ENCODE data around the gene ADGB. TPM values are rescaled to one million over a fixed set of nuclear protein-coding genes. Genes with fewer than 3 reads are reported as not detected.

Gene ADGB
- total and polyA plus RNA-seq, 9 of the 15 experiments (the other 6 are each of a cell fraction or from before 2014, with no cell fraction given) = not detected

DNA sequence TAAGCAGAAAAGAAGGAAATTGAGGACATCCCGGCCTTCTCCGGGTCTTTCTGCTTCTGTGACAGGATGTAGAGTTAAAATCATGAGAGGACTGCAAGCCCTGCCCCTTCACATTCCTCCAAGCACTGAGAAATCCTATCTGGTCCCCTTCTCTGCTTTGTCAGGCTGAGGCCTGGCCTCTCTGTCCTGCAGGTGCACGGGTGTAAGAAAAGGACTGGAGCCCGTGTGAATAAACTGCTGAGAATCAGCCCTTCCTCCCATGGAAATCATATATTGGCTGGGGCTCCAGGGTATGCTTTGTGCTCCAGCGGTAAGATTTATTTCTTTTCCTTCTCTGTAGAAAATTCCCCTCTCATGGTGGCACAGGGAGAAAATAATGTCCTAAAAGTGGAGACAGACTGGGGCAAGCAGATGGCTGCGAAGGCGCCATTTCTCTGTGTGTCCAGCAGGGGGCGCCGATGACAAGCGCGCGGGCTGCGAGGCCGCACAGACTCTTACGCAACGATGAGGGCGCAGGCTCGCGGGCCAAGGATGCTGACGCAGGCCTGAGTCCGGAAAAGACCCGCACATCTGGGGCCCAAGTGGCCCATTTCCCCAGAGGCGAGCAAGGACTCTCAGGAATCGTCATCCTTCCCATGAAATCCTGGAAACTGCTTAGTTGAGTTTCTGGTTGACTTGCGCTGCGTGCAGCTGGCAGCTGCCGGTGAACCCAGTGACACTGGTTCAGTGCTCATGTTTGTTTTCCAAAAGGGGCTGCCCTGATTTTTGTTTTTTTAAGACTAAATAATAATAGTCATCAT lies 258.6 kb downstream of the ADGB start (continued):
- TF ChIP-seq, protein P1, sequence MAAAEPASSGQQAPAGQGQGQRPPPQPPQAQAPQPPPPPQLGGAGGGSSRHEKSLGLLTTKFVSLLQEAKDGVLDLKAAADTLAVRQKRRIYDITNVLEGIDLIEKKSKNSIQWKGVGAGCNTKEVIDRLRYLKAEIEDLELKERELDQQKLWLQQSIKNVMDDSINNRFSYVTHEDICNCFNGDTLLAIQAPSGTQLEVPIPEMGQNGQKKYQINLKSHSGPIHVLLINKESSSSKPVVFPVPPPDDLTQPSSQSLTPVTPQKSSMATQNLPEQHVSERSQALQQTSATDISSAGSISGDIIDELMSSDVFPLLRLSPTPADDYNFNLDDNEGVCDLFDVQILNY (CRISPR knock-in tag; IDR thresholded peaks at IDR 0.05) = no peak
- no peak; the same call in 1 of the 2 replicates for TF ChIP-seq ZBED1 (IDR thresholded peaks at IDR 0.05)
- TF ChIP-seq ZNF121 (CRISPR knock-in tag; conservative IDR thresholded peaks at IDR 0.05) = peak; percentile 92
- no peak for TF ChIP-seq ATF2 (CRISPR knock-in tag; IDR thresholded peaks at IDR 0.05)
- TF ChIP-seq TBP (optimal IDR thresholded peaks at IDR 0.05; ENCODE audit: low read depth, low read length) = no peak
- no peak for TF ChIP-seq ZNF354B (CRISPR knock-in tag; IDR thresholded peaks at IDR 0.05)
- 0 out of 2 replicates have a peak, but pooled peaks have one; percentile 69 for TF ChIP-seq ZC3H11A (IDR thresholded peaks at IDR 0.05; ENCODE audit: low read depth, low read length)
- TF ChIP-seq LEF1 (IDR thresholded peaks at IDR 0.05) = no peak; the same call in 1 of the 2 replicates
- peak; percentile 85 for TF ChIP-seq BACH1 (tag; IDR thresholded peaks at IDR 0.05)
- no peak for TF ChIP-seq ARNT (IDR thresholded peaks at IDR 0.05)
- TF ChIP-seq PHF8 (IDR thresholded peaks at IDR 0.05; ENCODE audit: borderline replicate concordance, low read length) = peak; percentile 32; the same call in 1 of the 2 replicates
- peak; percentile 76 to 85 for TF ChIP-seq TRIM24 (IDR thresholded peaks at IDR 0.05)
- TF ChIP-seq ZNF124 (CRISPR knock-in tag; IDR thresholded peaks at IDR 0.05) = no peak
- no peak for TF ChIP-seq MYBL2 (IDR thresholded peaks at IDR 0.05; ENCODE audit: low read depth)
- no peak for TF ChIP-seq MYBL2 (CRISPR knock-in tag; IDR thresholded peaks at IDR 0.05; ENCODE audit: borderline replicate concordance)
- TF ChIP-seq PREB (CRISPR knock-in tag; IDR thresholded peaks at IDR 0.05) = 0 out of 2 replicates have a peak, but pooled peaks have one; percentile 33
- no peak for TF ChIP-seq E4F1 (CRISPR knock-in tag; IDR thresholded peaks at IDR 0.05; ENCODE audit: borderline replicate concordance)
- TF ChIP-seq, protein P2, sequence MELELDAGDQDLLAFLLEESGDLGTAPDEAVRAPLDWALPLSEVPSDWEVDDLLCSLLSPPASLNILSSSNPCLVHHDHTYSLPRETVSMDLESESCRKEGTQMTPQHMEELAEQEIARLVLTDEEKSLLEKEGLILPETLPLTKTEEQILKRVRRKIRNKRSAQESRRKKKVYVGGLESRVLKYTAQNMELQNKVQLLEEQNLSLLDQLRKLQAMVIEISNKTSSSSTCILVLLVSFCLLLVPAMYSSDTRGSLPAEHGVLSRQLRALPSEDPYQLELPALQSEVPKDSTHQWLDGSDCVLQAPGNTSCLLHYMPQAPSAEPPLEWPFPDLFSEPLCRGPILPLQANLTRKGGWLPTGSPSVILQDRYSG (tag; conservative IDR thresholded peaks at IDR 0.05; ENCODE audit: low read depth) = peak; percentile 66; the same call in 1 of the 2 replicates
- TF ChIP-seq KAT8 (IDR thresholded peaks at IDR 0.05; ENCODE audit: low read depth) = no peak
- TF ChIP-seq RBM34 (IDR thresholded peaks at IDR 0.05; ENCODE audit: borderline replicate concordance, insufficient read depth, low read length) = no peak
